ENCODE data around the gene OPRM1.
"Not testable (repeated sequence)": the region's sequence is repeated elsewhere in the genome, so short reads cannot be mapped to it uniquely, and the experiment has no call there.

OPRM1 gene

GRCh38 chr6:154156135-154156896 lies 117.3 kb downstream of the OPRM1 start:
- DNase-seq = peak; percentile 47

DNA sequence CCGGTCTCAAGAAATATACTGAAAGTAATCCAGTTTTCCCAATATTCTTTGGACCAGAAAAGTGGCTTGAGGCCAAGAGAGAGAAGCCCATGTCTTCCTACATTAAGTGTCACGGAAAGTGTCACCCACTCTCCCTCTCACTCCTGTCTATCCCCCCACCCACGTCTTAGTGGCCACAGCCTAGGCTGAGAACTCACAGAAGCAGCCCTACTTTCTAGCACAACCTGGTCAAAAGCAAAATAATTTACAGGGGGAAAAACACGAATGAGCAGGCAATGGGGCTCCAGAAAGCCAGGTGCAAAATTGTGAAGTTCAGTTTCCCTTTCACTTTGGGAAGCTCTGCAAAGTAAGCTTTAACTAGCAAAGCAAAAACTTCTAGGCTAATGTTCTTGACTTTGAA lies 118.0 kb downstream of the OPRM1 start:
- no peak for DNase-seq

DNA sequence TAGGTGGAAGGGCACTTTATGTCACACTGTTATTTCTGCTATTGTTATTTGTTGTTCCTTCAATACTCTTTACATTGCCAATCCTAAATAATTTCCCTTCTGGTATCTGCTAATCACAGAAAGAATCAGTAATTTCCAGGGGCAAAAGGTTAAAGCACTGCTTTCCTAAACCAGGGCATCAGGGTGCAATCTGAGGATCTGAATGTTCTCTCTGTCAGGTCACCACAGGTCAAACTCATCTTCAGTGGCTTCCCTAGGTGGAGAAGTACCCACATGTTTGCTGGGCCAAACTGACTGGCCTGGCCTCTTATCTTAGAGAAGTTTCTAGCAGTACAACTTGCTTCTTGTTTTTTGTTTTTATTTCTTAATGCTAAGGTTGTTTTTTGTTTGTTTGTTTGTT lies 118.7 kb downstream of the OPRM1 start:
- no peak for DNase-seq

- DNase-seq = no peak
Observed at GRCh38 chr6:154159126-154159525, 120.1 kb downstream of the OPRM1 start.

GRCh38 chr6:154161689-154162088 lies 122.6 kb downstream of the OPRM1 start:
- DNase-seq = no peak

DNA sequence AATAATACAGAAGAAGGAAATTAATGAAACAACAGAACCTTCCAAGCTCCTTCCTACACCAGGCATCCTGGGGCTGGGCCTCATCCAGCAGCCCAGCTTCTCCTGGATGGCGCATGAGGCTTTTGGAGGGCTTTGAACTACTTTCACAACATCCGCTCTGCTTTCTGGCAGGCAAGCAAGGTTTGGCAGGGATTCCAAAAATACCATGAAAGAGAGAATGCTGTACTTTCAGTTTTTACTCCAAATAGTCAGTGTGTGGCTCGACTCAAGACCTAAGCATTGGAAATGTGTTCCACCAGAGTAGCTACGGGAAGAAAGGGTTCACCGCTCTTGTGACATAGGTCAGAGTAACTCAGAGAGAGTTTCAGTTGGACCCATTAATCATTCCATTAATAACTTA lies 125.4 kb downstream of the OPRM1 start:
- peak; percentile 33 for DNase-seq

GRCh38 chr6:154165478-154165877 lies 126.4 kb downstream of the OPRM1 start:
- DNase-seq = no peak

DNA sequence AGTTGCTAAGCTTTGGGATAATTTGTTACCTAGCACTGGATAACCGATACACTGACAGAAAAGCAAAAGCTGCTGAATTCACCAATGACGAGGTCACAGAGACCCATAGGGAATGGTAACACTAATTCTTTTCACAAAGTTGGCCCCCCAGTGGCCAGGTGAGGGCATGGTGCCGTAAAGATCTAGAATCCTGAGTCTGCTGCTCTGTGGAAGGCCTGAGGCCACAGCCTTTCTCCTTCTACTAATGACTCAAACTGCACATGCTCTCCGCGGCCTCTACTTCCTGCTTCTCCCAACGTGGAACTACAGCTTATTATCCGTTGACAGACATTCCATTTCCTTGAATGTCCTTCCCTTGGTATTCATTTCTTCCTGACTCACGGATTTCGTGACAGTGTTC lies 127.1 kb downstream of the OPRM1 start:
- no peak for DNase-seq

- DNase-seq = no peak
Observed at GRCh38 chr6:154167126-154167525, 128.1 kb downstream of the OPRM1 start.

GRCh38 chr6:154169193-154169847 lies 130.3 kb downstream of the OPRM1 start:
- DNase-seq = no peak

GRCh38 chr6:154170106-154170505 lies 131.1 kb downstream of the OPRM1 start:
- no peak for DNase-seq

GRCh38 chr6:154172393-154172792 lies 133.4 kb downstream of the OPRM1 start:
- DNase-seq = not testable (repeated sequence)

DNA sequence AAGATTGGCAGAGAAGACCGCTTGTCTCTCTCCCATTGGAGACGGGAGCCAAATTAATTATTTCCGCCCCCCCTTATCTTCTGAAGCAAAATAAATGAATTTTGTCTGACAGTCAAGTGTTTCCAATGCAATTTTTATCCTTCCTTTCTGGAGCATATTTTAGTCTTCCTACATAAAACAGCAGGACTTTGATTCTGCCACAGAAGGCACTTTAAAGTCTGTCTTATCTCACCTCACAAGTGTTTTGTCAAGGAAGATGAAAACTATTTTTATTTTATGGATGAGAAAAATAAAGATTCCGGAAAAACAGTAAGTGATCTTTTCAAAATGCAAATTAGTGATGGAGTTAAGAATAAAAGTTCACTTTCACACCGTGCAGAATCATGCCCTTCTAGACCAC lies 140.4 kb downstream of the OPRM1 start:
- DNase-seq = no peak

DNA sequence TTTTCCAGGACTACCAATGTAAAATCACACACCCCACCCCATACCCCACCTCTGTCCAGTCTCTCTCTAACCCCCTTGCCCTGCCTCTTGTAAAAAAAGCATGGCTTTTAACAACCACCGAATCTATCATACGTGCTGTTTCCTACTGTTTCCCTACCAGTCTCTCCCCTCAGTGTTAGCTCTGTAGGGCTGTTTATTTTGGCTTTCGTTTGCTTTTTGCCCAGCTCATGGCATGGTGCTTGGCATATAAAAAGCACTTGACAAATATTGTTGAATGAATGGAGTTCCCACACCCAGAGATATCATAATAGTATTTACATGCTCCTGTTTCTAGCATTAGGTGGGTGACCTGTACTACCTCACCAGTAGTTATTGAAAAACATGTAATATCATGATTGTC lies 148.2 kb downstream of the OPRM1 start:
- no peak for DNase-seq

GRCh38 chr6:154187714-154188113 lies 148.7 kb downstream of the OPRM1 start:
- DNase-seq = no peak

DNA sequence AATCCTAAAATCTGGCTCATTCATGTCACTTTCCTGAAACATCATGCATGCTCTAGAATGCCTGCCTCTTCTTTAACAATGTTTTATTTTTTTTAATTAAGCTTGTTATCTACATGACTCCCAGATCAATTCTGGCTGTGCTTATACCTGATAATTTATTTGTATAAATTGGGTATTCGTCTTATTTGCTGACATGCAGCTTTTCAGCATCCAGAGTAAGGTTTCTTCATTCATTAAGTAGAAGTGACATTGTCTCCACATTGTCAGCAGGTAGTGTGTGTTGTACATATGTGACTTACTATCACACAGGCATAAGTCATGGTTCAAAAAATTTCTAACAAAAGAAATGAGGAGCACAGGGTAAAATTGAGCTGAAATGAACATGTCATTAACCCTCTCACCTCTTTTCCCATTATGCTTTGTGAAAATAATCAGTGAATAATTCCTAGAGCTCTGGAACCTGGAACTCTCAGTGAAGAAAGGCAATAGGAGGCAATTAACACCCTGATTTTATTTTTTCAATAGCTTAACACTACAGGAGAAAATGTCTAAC lies 157.4 kb downstream of the OPRM1 start:
- DNase-seq = no peak

GRCh38 chr6:154197196-154197860 lies 158.3 kb downstream of the OPRM1 start:
- peak; percentile 37 for DNase-seq

DNA sequence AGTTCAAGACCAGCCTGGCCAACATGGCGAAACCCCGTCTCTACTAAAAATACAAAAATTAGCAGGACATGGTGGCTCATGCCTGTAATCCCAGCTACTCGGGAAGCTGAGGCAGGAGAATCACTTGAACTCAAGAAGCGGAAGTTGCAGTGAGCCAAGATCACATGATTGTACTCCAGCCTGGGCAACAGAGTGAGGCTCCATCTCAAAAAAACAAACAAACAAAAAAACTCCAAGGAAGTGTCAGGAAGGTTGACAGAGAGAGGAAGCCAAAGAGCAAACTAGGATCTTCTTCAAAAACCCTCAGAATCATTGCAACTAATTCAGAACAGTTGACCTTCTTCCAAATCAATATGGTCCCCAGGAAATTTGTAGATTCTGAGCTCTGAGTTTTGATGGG lies 162.6 kb downstream of the OPRM1 start:
- not testable (repeated sequence) for DNase-seq

DNA sequence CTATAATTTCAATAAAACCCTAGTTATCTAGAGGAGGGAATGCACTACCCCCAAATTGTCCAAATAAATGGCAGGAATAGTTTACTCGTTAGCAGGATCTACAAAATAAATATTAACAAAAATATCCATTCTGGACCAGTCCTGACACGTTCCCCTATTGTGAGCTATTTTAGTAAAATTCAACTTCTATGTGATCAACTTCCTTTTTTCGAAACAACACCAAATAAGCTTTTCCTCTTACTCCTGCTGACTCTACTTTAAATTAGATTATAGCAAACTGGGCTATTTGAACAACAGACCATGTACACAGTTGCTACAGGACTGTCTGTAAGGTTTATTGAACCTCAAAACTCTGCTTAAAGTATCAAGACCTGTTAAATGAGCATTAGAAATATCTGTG lies 163.3 kb downstream of the OPRM1 start:
- no peak for DNase-seq

- DNase-seq = no peak
Observed at GRCh38 chr6:154202958-154203357, 163.9 kb downstream of the OPRM1 start.

- DNase-seq = no peak
Observed at GRCh38 chr6:154206141-154206540, 167.1 kb downstream of the OPRM1 start.

DNA sequence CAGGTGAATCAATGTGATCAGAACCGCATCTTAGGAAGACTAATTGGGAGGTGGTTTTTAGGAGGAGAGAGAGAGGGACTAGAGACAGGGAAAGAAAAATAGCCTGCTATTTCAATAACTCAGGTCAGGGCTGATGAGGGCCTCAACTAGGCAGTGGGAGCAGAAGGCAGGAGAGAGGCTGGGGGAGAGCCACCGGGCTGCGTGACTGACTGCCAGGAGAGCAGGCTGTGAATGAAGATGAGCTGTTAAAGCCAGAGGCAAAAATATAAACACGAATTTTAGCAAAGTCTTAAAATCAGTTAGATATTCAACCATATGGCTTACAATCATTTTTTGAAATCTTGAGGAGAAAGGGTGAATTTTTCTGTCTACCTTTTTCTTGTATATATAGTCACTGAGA lies 168.0 kb downstream of the OPRM1 start:
- DNase-seq = no peak

GRCh38 chr6:154209555-154209954 lies 170.5 kb downstream of the OPRM1 start:
- DNase-seq = no peak

GRCh38 chr6:154210678-154211077 lies 171.6 kb downstream of the OPRM1 start:
- no peak for DNase-seq

Data from EL (cell line).